PFSK-1 (cell line): ENCODE data around the gene TMIGD1. TPM values are rescaled to one million over a fixed set of nuclear protein-coding genes. Genes with fewer than 3 reads are reported as not detected.

Experiments
- FOXP2 ChIP-seq: optimal IDR thresholded peaks from 2 replicates; pipeline ENCODE3; 2011; ENCODE audit warnings: borderline replicate concordance, control low read depth, inconsistent platforms; ENCODE audit not compliant: insufficient read depth; ENCODE audit errors: extremely low read length, extremely low read depth
- POLR2AphosphoS5 ChIP-seq: IDR thresholded peaks from 2 replicates; pipeline ENCODE4 v1.6.1; 2012; ENCODE audit warnings: low read depth, mild to moderate bottlenecking, control low read depth, low read length, moderate library complexity
- SIN3A ChIP-seq: IDR thresholded peaks from 2 replicates; pipeline ENCODE4 v1.6.1; 2012; ENCODE audit warnings: mild to moderate bottlenecking, low read length, moderate library complexity, borderline replicate concordance; ENCODE audit not compliant: insufficient read depth
- TAF1 ChIP-seq: IDR thresholded peaks from 2 replicates; pipeline ENCODE4 v1.6.1; 2012; ENCODE audit warnings: low read length, control low read depth, borderline replicate concordance; ENCODE audit not compliant: insufficient read depth
- polyA plus RNA-seq: library from polyadenylated mRNA; unstranded; fragments of >200 nt; gene quantifications from one replicate; pipeline ENCODE4 v1.2.1, GENCODE V29; 2012; ENCODE audit warnings: low read depth, missing spikeins; ENCODE audit not compliant: insufficient read length
- TF ChIP-seq, protein P1 (sequence below), 2 experiments: IDR thresholded peaks; 2 replicates each; pipeline versions ENCODE4 v1.6.1 to v1.8.0; 2011 to 2012; ENCODE audit warnings: low read depth in 2 of 2, low read length in 2 of 2, control low read depth in 1 of 2, inconsistent platforms in 1 of 2, mild to moderate bottlenecking in 1 of 2, moderate library complexity in 1 of 2; ENCODE audit not compliant: insufficient read depth in 1 of 2

The TMIGD1 gene, protein sequence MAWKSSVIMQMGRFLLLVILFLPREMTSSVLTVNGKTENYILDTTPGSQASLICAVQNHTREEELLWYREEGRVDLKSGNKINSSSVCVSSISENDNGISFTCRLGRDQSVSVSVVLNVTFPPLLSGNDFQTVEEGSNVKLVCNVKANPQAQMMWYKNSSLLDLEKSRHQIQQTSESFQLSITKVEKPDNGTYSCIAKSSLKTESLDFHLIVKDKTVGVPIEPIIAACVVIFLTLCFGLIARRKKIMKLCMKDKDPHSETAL
- polyA plus RNA-seq: not detected

DNA sequence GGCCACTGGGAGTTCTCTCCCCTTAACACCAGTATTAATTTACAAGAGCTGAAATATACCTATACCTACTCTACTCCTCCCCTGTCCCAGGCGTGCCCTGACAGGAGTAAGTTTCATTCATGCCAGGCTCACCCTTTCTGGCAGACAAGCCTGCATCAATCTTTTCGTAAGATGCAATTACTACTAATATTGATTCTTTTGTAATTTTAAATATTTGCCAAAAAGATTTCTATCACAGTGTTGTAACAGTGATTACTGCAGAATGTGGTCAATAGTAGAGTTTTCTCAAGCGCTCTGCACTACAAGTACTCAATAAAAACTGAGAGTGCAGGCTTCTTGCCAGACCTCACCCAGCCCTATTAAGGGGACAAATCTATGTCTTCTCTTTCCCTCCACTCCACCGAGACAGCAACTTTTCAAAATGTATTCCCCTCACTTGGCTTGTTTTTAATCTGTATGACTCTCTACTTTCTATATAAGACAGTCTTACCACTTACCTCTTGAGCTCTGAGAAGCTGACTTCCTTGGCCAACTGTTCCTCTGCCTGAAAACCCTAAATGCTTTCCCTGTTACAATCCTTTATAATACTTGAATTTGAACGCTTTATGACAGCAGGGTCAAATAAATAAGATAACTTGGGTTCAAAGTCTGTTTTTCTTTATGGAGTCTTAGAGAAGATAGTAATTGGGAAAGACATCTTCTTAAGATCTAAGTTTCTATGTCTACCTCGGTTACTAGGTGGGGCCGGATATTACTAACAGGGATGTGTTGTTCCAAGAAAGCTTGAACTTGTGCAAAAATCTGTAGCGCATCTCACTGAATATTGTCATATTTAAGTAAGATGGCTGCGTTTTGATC is at the start of gene TMIGD1:
Gene TMIGD1 (minus strand): TSS at position 555 of the 858 bp plus-strand sequence. CDS start 1,924 bp downstream, outside the sequence.
- TF ChIP-seq, protein P1, sequence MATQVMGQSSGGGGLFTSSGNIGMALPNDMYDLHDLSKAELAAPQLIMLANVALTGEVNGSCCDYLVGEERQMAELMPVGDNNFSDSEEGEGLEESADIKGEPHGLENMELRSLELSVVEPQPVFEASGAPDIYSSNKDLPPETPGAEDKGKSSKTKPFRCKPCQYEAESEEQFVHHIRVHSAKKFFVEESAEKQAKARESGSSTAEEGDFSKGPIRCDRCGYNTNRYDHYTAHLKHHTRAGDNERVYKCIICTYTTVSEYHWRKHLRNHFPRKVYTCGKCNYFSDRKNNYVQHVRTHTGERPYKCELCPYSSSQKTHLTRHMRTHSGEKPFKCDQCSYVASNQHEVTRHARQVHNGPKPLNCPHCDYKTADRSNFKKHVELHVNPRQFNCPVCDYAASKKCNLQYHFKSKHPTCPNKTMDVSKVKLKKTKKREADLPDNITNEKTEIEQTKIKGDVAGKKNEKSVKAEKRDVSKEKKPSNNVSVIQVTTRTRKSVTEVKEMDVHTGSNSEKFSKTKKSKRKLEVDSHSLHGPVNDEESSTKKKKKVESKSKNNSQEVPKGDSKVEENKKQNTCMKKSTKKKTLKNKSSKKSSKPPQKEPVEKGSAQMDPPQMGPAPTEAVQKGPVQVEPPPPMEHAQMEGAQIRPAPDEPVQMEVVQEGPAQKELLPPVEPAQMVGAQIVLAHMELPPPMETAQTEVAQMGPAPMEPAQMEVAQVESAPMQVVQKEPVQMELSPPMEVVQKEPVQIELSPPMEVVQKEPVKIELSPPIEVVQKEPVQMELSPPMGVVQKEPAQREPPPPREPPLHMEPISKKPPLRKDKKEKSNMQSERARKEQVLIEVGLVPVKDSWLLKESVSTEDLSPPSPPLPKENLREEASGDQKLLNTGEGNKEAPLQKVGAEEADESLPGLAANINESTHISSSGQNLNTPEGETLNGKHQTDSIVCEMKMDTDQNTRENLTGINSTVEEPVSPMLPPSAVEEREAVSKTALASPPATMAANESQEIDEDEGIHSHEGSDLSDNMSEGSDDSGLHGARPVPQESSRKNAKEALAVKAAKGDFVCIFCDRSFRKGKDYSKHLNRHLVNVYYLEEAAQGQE (IDR thresholded peaks at IDR 0.05; ENCODE audit: insufficient read depth in 1 of 2, low read depth in 2 of 2, low read length in 2 of 2): no peak
- no peak for TF ChIP-seq SIN3A
- TF ChIP-seq FOXP2: no peak
- TF ChIP-seq TAF1: no peak
- no peak for TF ChIP-seq POLR2AphosphoS5

DNA sequence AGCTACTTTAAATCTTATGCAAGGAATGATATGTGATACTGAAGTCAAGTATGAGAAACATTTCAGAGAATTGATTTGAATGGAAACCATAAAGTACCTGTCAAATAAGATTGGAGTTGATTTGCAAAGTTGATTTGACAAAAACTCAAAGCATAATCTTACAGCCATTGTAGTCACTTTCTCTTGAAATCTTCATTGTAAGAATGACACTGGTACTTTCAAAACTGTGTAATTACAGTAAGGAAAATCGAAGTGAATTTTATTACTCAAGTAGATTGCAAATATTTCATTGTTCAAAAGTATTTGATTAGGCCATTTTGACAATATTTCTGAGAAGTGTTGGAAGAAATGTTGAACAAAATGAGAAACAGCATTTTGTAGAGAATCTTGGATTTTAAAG is 48.5 kb upstream of the TMIGD1 start:
- TF ChIP-seq POLR2AphosphoS5 (no peak), TAF1 (no peak), SIN3A (no peak), FOXP2 (no peak)
- TF ChIP-seq, protein P1 (IDR thresholded peaks at IDR 0.05; ENCODE audit: insufficient read depth in 1 of 2, low read depth in 2 of 2, low read length in 2 of 2): no peak

DNA sequence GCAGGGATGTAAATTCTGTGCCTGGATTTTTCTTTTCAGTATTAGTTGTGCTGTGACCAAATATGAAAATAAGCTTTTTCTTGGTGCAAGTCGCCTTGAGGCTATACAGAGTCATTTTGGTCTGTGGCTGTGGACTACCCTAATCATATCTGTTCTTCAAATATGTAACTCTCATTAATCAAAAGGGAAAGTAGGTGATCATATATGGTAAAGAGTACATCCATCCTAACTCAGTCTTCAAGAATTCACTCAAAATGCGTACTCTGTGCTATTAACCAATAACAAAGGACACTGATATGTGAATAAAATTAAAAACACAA is 47.4 kb upstream of the TMIGD1 start:
- no peak for TF ChIP-seq TAF1
- no peak for TF ChIP-seq FOXP2
- no peak for TF ChIP-seq POLR2AphosphoS5
- TF ChIP-seq, protein P1 (IDR thresholded peaks at IDR 0.05; ENCODE audit: insufficient read depth in 1 of 2, low read depth in 2 of 2, low read length in 2 of 2): no peak

DNA sequence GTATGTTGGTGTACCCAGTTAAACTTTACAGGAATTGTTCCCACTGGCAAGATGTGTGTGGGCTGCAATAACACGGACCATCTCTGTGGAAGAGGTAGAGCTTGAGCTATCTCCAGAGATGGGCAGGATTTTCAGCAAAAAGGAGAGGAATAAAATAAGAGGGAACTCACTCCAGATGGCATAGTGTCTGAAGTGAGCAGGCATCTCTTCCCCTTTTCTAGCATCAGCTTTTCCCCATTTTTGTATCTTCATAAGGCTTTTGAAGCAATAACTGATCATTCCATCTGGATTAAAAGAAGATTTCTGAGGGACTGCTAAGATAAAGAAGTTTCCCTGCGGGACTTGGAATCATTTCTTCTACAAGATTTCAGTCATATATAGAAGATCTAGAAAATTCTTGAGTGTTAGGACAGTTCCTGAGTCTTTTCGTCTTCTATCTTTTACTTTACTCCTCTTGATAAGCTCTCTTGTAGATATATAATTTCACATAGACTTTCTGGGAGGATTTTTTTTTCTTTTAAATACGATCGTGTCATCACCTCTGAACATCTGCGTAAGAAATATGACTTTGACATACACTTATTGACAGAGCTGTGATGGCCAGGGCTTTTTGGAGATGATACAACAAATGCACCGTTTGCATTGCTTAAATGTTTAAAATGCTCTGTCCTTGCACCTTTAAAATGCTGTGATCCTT is 46.9 kb upstream of the TMIGD1 start:
- TF ChIP-seq, protein P1 (IDR thresholded peaks at IDR 0.05; ENCODE audit: insufficient read depth in 1 of 2, low read depth in 2 of 2, low read length in 2 of 2): no peak
- TF ChIP-seq SIN3A (no peak), POLR2AphosphoS5 (no peak), TAF1 (no peak), FOXP2 (no peak)
